Stimulated activated CD8-positive, alpha-beta memory T cell treated with anti-CD3 and anti-CD28 coated beads, Interleukin-12 subunit alpha, Interleukin-12 subunit beta, amount 100 ng/mL, for 1 hour (primary cell): ENCODE data around the gene ZNF2.
A peak's percentile ranks its signal among the peaks of the same experiment; 100 is the strongest.

Experiments used
- DNase-seq: peaks from one replicate; pipeline ENCODE4 v3.0.0-alpha.2; 2020; ENCODE audit warnings: low read depth

Gene ZNF2

GRCh38 chr2:95206096-95206495 lies 40.5 kb downstream of the ZNF2 start:
- no peak for DNase-seq

DNA sequence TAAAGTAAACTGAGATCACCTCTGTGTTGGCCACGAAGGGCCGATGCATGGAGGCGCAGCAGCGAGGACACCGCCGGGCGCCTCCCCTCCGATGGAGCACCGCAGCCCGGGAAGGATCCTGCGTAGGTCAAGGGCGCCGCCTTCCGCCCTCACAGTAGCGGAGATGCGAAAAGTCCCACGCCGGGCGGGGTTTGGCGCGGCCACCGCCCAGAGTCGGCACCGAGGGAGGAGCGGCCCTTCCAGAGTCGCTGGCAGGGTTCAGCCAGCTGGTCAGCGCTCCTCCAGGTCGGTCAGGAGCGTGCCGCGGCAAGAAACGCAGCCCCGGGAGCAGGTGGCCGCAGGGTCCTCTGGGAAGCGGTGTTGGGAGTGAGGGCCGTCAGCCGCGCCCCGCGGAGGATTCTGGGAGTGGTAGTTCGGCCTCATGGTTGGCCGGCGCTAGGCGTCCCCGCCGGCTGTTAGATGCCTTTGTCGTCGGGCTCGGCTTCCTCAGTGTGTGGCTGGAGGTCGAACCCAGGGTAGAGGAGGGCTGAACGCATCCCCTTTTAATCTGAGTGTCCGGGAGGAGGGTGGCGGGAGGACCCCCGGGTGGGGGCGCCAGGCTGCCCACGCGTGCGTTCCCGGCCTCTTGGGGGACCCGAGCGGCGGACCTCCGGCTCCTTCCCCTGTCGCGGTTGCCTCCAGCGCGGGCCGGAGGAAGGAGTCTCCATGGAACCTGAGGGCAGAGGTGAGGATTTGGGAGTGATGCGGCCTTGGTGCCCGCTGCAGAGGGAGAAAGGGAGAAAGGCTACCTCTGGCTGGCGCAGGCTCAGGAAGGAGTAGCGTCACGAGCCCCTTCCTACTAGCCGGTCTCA lies 41.7 kb downstream of the ZNF2 start, which contains the start of gene ZNF892:
Gene ZNF892, plus strand, starts transcription at position 411 of the 851 bp plus-strand sequence. Its CDS starts 295 bp downstream, at position 706.
- peak; percentile 63 for DNase-seq

- no peak for DNase-seq
These were observed 42.5 kb downstream of the ZNF2 start for GRCh38 chr2:95208106-95208505.

DNA sequence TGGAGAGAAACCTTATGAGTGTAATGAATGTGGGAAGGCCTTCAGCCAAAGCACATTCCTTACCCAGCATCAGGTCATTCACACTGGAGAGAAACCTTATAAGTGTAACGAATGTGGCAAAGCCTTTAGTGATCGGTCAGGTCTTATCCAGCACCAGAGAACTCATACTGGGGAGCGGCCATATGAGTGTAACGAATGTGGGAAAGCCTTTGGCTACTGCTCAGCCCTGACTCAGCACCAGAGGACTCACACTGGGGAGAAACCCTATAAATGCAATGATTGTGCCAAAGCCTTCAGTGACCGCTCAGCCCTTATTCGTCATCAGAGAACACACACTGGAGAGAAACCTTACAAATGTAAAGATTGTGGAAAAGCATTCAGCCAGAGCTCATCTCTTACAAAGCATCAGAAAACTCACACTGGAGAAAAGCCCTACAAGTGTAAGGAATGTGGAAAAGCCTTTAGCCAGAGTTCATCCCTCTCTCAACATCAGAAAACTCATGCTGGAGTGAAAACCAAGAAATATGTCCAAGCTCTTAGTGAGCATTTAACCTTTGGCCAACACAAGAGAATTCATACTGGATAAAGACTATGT lies 49.5 kb downstream of the ZNF2 start:
- no peak for DNase-seq

DNA sequence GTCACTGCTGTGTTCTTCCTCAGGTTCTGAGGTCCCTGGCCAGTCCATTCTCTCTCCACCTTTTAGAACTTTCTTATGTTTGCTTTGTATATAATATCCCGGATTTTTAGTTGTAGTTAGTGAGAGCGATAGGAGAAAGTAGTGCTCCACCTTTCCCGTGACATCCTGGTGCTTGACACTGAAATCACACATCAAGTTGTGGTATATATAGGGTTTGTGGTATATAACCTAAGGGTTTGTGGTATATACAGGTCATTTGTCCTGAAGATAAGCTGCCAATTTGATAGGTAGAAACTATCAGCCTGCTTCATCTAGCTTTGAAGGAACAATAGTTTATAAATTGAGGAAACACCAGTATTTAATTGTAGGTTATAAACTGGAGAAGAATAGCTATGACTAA lies 54.8 kb downstream of the ZNF2 start:
- no peak for DNase-seq

GRCh38 chr2:95225658-95226057 lies 60.0 kb downstream of the ZNF2 start:
- no peak for DNase-seq

- no peak for DNase-seq
These were observed 66.1 kb downstream of the ZNF2 start for GRCh38 chr2:95231723-95232122.

DNA sequence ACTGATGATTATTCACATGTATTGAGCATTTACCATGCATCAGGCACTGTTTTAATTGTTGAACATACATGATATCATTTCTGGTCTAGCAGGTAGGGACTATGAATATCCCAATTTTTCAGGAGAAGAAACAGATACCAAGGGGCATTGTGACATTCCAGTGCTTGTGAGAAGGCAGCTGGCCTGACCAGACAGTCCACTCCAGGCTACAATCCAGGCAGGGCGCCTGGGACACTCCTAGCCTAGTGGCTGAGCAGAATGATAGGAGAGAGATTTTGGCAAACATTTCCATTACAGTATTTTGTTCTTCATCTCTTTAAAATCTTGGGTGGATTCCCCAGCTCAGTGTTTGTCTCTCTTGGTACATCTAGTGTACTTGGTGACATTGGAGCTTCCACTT lies 66.6 kb downstream of the ZNF2 start:
- DNase-seq = no peak
